Skin of body (tissue), 2 donors: ENCODE data around the gene CAPN12. TPM values are rescaled to one million over a fixed set of nuclear protein-coding genes. Genes with fewer than 3 reads are reported as not detected.
A peak's percentile ranks its signal among the peaks of the same experiment; 100 is the strongest.

Experiments used
- DNase-seq: peaks from one replicate; lab custom pipeline; 2025; lab: John Stamatoyannopoulos, UW
- total RNA-seq: library from RNA; depleted of rRNA; stranded (reverse); fragments of >200 nt; gene quantifications from one replicate; pipeline ENCODE4 v1.2.3, GENCODE V29; 2014

Gene CAPN12
- total RNA-seq, 1 donor from 2014 or later: 6.0 TPM

DNA sequence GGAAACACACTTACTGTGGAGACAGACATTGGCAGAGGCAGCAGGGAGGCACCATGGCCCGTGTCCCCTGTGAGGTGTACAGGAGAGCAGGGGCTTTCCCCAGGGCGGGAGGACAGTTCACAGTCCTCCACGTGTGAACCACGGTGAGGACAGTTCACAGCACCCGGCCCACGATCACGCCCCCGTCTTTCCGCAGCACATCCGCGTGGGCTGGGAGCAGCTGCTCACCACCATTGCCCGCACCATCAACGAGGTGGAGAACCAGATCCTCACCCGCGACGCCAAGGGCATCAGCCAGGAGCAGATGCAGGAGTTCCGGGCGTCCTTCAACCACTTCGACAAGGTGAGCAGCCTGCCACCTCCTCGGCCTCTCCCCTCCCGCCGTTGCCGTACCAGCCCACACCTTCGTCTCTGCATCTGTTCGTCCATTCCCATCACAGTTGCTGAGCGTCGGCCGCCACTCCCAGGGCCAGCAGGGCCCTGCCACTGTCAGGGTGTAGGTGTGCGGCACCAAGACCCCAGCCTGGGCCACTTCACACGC is 17.4 kb downstream of the CAPN12 start:
- DNase-seq: no peak

- no peak for DNase-seq
Observed at GRCh38 chr19:38726284-38726673, 18.0 kb downstream of the CAPN12 start.

DNA sequence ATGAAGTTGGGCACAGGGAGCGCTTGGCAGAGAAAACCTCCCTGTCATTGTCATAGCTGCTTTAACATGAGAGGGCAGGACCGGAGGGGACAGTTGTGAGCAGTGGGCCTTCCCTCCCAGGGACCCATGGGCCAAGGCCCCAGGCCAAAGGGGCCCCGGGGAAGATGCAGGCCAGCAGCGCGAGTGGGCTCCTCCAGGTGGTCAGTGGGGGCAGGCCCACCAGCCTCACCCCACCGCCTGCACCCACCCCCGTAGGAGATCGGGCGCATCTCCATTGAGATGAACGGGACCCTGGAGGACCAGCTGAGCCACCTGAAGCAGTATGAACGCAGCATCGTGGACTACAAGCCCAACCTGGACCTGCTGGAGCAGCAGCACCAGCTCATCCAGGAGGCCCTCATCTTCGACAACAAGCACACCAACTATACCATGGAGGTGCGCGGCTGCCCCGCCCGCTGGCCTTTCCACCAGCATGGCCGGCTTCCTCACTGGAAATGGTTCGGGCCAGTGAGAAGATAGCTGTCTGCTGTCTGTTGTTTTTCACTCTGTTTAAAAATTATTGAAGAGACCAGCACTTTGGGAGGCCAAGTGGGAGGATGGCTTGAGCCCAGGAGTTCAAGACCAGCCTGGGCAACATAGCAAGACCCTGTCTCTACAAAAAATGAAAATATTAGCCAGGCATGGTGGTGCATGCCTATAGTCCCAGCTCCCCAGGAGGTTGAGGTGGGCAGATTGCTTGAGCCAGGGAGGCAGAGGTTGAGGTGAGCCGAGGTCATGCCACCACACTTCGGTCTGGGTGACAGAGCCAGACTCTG is 18.6 kb downstream of the CAPN12 start:
- no peak for DNase-seq

DNA sequence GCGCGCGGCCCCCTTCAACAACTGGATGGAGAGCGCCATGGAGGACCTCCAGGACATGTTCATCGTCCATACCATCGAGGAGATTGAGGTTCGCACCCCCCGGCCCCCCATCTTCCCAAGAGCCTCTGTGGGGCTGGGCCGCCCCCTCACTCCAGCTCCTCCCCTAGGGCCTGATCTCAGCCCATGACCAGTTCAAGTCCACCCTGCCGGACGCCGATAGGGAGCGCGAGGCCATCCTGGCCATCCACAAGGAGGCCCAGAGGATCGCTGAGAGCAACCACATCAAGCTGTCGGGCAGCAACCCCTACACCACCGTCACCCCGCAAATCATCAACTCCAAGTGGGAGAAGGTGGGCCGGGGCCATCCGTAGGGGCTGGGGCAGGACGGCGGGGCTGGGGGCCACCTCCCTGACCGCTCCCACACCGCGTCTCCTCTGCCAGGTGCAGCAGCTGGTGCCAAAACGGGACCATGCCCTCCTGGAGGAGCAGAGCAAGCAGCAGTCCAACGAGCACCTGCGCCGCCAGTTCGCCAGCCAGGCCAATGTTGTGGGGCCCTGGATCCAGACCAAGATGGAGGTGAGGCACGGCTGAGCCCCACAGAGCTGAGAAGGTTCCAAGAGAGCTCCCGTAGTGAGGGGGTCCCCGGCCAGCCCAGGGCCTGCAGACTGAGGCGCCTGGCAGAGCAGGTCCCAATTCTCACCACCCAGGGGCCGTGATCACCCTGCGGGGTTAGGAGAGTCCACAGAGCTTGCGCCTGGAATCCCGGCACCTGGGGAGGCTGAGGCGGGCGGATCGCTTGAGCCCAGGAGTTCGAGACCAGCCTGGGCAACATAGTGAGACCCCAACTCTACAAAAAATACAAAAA is 20.1 kb downstream of the CAPN12 start:
- no peak for DNase-seq

GRCh38 chr19:38723606-38723965 is 20.7 kb downstream of the CAPN12 start:
- DNase-seq: no peak

DNA sequence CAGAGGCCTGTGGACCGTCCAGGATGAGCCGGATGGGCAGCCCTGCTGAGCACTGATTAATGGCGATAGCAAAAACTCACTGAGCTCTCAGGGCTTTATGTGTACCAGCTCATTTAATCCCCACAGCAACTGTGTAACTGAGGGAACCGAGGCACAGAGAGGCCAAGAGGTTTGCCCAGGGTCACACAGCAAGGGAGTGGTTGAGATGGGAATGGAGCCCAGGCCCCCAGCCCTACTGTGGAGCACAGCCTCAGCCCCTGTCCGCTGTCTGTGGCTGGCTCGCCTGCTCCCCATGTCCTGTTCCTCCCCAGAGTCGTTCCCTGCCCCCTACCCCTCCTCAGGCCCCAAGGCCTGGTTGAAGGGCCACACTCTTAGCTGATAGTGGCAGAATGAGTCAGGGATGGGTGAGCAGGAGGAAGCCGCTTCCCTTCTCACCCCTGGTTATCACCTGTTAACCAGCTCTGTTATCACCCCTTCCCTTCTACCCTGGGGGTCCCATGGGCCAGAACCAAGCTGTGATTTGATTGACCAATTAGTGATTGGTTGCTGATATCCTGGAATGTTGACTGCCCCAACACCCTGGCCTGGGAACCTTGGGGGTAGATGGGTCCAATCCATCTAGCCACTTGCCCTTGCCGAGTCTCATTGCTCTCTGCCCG is 21.2 kb downstream of the CAPN12 start:
- no peak for DNase-seq

- peak; percentile 86 for DNase-seq
Observed at GRCh38 chr19:38721979-38722773, 22.1 kb downstream of the CAPN12 start.

GRCh38 chr19:38721496-38721895 is 22.8 kb downstream of the CAPN12 start:
- no peak for DNase-seq

DNA sequence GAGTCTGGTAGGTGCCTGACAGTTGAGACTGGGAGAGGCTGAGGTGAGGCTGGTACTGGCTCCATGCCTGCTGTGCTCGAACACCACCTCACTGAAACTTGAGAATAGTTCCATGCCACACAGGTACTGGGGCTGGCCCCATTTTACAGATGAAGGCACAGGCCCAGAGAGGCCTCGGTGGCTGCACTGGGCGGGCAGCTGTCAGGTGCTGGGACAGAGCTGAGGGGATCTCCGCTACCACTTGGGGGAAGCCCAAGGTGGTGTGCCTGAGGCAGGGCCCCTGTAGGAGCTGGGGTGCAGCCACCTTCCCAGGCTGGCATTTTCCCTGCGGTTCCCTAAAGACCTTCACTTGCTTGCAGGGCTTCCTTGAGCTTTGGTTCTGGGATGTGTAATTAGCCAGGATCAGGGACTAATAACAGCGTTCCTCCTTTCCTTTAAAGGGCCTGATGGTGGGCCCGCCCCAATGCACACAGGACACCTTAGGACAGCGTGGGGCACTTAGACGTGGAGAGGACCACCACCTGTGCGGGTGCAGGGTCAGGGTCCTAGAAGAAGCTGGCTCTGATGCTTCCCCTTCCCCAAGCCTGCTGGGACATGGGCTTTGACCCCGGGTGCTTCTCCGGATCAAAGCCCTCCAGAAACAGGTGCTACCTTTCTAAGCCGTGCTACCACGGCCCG is 23.6 kb downstream of the CAPN12 start:
- no peak for DNase-seq

- no peak for DNase-seq
Observed at GRCh38 chr19:38719761-38720558, 24.3 kb downstream of the CAPN12 start.

DNA sequence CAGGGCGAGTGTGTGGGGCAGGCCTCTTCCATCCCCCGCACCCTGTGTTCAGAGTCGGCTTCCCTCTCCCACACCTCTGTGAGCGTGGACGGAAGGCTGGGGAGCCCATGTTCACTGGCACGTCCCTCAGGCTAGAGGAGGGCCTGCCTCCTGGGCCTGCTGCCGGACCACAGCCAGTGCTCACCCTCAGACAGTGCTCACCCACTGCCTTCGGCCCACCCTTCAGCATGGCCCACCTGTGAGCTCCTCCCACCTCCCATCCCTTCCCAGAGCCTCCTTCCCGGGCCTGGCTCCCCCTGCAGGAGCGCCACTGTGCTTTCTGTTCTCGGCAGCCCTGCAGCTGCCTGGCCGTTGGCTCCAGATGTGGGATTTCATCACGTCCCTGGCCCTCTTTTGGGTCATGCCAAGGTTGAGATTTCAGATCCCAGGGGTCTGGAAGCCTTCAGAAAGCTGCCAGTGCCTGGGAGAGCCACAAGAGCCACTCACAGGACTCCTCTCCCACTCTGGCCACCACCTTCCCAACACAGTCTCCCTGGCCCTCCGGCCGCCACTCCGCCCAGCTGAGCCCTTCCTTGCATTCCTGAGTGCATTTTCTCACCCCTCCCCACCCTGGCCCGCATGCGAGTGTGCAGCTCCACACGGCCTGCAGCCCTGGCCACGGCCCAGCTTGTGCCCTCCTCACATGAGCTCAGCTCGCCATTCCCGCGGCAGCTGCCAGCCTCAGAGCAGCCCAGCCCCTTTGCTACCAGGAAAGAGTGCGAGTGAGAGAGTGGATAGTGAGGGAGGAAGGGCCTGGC is 25.3 kb downstream of the CAPN12 start:
- no peak for DNase-seq

GRCh38 chr19:38717855-38718254 is 26.4 kb downstream of the CAPN12 start:
- no peak for DNase-seq

GRCh38 chr19:38717051-38717450 is 27.2 kb downstream of the CAPN12 start:
- no peak for DNase-seq

DNA sequence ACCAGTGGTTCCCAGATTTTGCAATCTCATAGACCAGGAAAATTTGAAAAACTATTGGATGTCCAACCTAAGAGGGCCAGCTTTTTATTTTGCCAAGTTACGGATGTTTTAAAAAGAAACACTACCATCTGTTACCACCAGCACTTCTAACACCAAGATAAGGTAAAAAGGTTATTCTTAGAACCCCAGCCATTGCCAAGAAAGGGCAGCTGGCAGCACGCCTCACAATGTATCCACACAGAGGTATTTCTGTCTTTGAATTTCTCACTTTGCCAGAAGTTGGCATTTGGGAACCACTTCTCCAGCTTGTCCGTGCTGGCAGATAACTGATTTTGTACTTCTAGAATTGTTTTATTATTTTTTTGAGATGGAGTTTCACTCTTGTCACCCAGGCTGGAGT is 28.7 kb downstream of the CAPN12 start:
- no peak for DNase-seq

DNA sequence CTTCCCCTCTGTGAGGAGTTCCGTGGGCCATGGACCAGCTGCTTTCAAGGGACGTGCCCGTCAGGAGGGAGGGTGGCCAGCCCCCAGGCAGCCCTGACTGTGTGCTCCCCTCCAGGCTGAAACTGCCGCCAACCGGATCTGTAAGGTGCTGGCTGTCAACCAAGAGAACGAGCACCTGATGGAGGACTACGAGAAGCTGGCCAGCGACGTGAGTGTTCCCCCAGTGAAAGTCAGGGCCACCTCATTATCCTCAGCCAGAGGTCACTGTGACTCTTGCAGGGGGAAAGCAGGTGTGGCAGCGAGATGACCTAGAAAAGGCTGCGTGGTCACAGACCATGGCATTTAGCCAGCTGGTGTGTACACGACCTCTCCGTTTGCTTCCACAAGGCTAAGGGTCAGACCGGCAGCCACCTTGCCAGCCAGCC is 29.9 kb downstream of the CAPN12 start:
- no peak for DNase-seq

- DNase-seq: no peak
Observed at GRCh38 chr19:38713865-38714264, 30.4 kb downstream of the CAPN12 start.

DNA sequence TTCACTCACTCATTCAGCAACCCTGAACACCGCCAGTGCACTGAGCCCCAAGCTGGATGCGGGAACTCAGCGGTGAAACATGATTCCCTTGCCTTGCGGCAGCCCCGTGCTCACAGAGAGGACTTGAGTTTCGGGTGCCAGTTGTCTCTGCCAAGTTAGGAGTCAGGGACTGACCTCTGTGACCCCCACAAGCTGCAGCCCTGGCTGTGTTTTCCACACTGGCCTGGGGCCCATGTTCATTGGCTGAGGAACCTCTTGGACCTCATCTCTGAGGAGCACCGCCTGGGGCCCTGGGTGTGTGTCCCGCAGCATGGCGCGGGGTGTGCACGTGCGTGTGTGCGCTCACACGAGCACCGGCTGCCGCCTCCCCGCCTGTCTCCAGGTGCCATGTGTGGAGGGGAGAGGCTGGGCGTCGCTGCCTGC is 31.0 kb downstream of the CAPN12 start:
- no peak for DNase-seq

DNA sequence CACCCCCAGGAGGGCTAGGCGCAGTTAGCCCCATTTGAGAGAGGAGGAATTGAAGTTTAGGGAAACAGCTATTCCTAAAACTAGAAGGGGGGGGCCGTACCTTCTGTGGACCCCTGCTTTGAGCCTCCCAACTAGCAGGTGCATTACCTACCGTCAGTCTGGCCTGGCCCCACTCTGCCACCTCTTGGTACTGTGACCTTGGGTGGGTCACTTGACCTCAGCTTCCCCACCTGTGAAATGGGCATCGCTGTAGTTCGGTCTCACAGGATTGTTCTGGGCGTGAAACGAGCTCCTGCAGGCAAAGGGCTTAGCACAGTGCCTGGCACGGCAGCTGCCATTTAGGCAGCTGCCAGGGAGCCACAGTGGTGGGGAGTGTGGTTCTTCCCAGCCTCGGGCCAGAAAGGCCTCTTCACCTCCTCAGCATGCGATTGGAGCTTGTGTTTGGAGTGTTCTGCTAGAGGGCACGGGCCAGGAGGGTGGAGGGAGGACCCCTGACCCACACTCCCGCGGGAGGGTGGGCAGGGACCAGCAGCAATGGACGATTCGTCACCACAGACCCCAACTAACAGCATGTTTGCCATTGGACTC is 32.0 kb downstream of the CAPN12 start:
- no peak for DNase-seq
